Activated CD4-positive, alpha-beta T cell treated with anti-CD3 and anti-CD28 coated beads for 24 hours (primary cell): ENCODE data around the gene KIF17.
"Not testable (repeated sequence)": the region's sequence is repeated elsewhere in the genome, so short reads cannot be mapped to it uniquely, and the experiment has no call there.

ENCODE experiments used
- DNase-seq, 2 donors: peaks; one replicate each; pipeline ENCODE4 v3.0.0-alpha.2; 2020; ENCODE audit warnings: low read depth in 2 of 2

The KIF17 gene

DNA sequence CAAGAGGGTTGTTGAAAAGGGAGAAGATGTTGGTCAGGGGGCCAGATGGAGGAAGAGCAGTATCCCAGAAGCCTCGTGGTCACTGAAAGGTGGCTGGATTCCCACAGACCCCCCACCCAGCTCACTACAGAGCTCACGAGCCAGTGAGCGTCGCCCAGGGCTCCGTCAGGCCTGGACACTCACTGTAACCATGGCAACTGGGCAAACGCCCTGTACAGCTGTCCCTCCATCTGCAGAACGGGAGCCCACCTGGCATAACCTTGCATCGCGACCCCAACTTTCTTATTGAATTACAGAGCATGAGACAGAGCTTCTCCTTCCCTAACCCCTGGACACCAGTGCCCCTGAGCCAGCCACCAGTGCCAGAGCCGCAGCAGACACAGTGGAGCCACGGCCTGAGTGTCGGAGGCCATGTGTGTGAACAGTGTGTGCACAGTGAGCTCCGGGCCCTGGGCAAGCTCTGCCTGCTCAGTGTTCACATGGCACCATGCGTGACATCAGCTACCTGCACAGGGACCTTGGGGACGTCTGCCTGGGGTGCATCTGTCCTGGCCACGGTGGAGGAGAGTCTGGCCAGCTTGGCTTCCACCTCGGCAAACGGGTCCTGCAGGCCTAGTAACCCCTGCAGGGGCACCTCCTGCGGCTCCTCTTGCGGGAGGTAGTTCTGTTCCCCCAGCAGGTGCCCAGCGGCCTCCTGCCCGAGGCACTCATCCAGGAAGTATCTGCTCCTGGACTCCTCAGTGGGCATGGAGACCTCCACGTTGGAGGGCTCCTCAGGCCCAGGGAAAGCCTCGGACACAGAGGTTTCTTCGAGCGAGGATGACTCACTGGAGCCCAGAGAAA, 30.7 kb downstream of the KIF17 start:
- no peak for DNase-seq

DNA sequence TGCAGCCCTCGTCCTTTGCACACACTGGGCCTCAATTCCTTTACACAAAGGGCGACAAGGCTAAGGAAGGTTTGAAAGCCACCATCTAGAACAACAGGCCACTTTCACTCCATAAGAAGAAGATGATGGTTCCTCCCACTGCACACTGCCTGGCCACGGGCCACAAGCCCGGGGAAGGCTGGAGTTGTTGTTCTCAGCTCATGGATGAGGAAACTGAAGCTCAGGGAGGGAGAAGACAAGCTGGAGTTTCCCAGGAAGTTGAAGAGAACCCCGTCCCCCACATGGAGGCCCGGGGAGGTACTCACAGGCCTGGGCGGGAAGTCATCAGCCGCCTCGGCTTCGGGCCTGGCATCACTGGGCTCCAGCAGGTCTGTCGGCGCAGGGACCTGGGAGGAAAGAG, 32.1 kb downstream of the KIF17 start:
- no peak for DNase-seq

DNA sequence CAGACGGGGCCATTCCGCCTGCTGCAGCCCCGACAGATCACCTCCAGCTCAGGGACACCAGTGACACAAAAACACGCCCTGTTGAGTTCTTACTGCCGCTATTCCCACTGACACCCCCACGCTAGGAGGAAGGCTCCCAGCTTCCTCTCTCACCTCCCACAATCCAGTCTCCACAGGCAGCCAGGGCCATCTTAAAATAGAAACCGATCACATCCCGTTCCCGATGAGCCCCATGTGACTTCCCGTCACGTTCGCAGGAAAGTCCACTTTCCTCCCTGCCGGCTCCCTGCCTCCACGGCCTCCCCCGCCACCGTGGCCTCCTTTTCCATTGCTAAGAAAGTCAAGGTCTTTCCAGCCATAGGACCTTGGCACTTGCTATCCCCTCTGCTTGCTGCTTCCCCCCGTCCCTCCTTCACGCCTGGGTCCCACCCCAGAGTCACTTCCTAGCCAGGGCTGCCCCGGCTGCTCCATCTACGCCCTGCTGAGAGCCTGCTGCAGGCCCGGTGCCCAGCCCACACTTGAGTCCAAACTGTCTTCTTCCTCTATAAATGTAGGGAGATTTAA, 32.6 kb downstream of the KIF17 start:
- DNase-seq: no peak

DNA sequence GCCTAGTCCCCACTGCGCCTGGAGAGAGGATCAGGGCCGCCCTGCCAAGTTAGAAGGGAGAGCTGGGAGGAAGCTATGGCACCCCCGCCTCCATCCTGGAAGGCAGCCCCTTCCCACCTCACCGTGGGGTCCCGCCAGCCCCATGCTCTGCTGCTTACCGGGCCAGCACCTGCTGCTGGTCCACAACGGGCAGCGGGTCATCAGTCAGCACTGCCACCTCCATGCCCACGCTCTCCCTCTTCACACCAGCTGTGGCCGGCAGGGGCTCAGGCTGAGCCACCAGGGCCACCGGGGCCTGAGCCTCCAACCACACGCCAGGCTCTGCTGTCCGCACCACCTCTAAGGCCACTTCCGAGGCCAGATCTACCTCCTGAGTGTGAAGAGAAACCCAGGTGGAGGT, 33.2 kb downstream of the KIF17 start:
- no peak for DNase-seq

DNA sequence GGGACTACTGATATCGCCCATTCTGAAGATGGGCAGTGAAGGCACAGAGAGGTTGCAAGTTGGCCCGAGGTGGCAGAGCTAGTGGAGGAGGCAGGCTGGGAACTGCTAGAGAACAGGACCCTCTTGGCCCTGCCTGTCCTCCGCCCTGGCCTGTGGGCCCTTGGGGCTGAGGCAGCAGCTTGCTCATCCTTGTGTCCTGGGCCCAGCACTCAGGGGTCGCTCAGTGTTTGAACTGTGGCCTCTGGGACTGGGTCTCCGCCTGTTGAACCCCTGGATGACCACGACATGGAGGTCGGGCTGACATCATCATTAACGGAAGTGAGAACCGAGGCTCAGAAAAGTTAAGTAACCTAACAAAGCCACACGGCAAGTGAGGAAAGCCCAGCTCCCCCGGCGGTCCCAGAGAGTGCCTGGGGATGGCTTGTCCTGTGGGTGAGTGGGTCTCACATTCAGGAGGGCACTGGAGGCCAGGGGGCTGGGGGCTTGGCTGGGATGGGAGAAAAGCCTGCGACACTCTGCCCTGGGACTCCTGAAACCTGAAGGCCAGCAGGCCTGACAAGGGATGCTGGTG, 33.7 kb downstream of the KIF17 start:
- no peak for DNase-seq

DNA sequence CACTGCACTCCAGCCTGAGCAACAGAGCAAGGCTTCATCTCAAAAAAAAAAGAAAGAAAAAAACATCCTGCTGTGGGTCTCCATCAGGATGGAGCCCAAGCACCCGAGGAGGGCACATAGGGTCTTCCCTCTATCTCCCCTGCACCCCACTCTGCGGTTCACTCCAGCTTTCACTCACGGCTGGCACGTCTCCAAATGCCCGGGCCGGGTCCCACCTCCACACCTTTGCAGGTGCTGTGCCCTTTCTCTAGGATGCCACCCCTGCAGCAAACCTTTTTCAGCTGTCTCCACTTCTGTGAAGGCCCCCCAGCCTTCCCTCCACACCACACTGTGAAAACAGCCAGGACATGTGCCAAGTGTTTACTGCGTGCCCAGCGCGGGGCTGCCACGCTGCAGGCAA, 34.2 kb downstream of the KIF17 start:
- no peak for DNase-seq

DNA sequence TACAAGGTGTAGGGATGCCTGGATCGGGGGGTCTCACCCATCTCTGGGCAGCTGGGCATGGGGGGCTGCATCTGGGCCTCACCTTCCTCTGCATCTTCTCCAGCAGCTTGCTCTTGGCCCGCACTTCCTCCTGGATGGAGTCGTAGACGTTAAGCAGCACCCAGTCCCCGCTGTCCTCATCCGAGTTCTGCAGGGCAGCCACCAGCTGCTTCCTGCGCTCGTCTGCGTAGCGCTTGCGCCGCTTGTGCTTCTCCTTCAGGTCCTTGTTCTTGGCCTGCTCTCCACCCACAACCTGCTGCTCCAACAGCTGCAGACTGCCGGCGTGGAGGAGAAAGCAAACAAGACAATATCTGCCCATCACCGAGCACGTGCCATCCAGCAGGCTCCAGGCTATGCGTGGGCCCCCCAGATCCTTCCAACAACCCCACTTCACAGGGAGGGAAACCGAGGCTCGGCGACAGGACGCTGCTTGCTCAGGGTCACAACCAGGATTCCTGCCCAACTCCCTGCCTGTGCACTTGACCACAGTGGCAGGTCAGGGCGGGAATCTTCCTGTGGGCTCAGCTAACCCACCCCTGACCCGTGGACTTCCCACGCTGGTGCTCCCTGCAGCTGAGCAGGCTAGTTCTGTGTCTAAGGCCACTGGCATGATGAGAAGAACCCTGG, 35.1 kb downstream of the KIF17 start:
- no peak for DNase-seq

DNA sequence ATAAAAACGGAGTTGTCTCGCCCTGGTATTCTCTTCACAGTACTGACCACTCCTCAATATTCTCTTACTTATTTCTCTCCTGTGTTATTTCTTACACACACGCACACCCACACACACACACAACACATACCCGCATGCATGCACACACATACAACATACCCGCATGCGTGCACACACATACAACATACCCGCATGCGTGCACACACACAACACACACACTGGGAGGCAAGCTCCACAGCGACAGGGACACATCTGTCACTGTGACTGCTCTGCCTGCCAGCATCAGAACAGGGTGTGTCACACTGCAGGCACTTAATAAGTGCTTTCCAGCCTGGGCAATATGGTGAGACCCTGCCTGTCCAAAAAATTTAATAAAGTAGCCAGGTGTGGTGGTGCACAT, 35.8 kb downstream of the KIF17 start:
- DNase-seq: no peak

DNA sequence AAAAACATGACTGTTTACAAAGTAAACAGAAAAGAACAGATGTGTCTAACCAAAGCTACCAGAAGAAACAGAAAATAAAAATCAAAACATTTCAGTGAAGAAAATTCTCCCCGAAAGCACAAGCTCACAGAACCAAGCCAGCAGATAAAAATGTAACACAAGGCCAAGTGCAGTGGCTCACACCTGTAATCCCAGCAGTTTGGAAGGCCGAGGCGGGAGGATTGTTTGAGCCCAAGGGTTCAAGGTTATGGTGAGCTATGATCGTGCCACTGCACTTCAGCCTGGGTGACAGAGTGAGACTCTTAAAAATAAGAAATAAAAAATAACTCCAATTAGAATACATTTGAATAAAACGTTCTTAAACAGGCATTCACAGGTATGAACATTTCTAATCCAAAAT, 37.5 kb downstream of the KIF17 start:
- DNase-seq: no peak

DNA sequence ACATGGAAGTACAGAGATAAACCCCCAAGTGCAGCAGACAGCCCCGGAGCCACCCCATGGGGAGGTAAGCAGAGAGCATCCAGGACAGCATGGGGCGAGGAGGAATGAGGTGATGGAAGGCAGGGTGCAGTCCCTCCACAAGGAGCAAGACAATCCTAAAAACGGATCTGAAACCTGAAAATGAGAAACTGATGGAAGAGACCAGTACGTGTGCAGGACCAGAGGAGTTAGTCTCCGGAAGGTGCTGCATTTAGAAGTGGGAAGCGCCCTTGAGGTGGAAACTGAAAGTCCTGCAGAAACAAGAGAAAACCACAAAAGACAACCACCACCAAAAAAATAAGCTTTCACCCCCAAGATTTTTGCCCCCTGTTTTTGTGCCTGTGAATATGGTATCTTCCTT, 39.2 kb downstream of the KIF17 start:
- DNase-seq: no peak

DNA sequence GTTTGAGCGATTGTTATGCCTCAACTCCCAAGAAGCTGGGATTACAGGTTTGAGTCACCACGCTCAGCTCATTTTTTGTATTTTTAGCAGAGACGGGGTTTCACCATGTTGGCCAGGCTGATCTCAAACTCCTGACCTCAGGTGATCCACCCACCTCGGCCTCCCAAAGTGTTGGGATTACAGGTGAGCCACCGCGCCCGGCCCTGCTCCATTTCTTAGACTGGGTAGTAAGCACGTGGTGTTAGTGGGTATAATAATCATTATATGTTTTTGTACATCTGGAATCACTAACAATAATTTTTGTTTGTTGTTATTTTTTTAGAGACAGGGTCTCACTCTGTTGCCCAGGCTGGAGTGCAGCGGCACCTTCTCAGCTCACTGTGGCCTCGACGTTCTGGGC, 44.2 kb downstream of the KIF17 start:
- DNase-seq: not testable (repeated sequence)

DNA sequence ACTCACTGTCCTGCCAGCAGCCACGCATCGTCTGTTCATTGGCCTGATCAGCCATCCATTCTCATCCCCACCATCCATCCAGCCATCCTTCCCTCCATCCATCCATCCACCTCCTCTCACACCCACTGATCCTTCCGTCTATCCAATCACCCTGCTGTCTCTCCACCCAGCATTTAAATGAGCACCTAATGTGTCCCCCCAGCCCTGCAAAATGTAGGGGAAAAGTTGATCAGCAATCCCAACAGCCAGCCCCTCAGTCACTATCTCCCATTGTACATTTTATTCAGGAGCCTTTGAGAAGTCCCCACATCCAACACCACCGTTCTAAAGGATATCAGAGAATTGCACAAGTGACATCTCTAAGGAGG, 45.6 kb downstream of the KIF17 start:
- no peak for DNase-seq

DNA sequence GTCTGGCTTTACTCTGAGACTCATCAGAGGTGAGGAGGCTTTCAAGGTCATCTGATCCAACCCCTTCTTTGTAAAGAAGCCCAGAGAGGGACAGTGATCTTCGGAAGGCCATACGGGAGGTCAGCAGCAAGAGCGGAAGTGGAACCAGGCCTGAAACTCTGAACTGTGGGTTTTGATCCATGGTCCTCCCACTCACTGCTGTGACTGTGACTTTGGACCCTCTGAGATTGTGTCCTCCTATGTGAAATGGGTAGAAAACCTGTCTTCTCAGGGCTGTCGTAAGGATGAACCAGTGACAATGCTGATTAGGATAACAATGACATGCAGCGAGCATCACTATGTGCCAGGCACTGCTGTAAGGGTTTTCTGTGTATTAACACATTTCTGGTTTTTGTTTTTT, 46.9 kb downstream of the KIF17 start:
- DNase-seq: no peak

DNA sequence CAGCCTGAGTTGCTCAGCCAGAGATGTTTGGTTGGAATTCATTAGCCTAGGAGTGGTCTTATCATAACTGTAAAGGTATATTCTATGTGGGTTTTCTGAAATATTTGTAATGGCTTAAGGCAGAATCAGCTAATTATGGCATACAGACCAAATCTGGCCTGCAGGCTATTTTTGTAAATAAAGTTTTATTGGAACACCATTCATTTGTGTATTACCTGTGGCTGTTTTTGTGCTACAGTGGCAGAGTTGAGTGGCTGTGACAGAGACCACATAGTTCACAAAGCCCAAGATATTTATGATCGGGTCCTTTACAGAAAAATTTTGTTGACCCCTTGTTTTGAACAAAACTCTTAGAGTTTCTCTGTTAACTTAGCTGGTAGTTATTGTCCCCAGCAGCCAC, 49.2 kb downstream of the KIF17 start:
- DNase-seq: no peak

DNA sequence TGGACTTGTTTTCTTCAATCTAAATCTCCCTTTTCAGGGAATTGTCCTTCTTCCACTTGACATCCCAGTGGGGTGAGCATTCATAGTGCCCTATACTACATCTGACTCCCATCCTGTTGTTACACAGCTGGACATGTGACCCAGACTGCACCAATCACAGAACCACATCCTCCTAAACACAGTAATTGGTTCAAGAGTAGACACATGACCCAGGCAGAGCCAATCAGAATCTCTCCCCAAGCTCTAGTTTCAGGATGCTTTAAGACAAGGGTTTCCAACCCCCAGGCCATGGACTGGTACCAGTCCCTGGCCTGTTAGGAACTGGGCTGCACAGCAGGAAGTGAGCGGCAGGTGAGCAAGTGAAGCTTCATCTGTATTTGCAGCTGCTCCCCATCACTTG, 51.0 kb downstream of the KIF17 start:
- DNase-seq: no peak

DNA sequence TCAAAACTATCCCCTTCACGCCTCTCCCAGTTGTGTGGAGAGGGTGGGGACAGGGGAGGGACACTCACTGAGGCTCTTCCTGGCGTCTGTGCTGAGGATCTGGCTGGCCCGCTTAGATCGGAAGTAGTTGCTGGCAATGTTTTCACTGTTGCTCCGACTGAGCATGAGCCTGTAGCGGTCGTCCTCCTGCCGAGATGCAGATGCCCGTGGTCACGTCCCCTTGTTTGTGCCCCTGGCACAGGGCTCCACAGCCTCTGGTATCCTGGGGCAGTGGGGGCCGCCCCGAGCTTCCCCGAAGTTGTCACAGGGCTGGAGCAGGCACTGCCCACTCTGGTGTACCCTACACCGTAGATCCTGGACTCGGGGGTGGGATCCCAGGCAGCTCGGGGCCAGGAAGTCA, 51.7 kb downstream of the KIF17 start:
- no peak for DNase-seq

DNA sequence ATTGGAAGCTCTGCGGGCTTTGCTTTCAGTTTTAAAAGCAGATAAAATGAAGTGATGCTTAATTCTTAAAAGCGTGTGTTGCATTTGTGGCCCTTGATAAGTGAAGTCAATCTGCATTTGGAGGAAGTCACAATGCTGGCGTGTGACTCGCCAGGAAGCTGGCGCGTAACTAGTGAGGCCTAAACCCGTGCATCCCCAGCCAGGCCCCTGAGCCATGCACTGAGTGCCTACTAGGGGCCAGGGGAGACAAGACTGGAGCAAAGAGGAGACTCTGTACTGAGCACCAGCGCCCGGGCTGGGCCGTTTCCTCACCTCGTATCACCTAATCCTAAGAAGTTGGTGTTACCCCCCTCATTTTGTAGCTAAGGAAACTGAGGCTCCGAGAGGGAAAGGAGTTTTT, 52.1 kb downstream of the KIF17 start:
- no peak for DNase-seq

DNA sequence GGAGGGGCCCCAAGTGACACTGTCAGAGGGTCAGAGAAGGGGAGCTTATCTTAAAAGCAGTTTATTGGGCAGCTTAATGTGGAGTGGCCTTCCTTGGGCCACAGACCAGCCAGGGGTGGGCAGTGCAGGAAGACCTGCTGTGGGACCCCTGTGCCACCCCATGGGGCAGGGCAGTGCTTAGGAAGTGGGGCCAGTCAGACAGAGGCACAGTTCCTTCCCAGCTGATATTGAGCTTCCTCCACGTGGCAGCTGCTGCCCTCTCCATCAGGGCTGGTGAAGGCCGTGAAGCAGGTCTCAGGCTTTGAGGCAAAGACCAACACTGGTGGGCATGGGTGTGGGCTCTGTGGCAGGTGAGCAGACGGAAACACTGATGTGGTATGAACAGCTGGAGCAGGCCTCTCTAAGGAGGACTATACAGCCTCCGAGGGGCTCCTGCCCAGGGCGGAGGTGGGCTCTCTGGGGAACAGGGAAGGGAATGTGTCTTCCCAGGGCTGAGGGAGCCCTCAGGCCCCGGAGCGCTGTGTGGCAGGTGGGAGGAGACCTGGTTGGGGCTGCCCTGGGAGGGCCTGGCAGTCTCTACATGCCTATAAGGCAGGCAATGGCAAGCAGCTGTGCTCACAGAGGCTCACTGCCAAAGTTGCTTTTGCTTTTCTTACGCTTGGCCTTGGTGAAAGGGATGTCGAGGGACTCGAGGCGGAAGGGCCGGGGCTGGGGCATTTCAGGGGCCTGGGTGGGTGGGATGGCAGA, 53.7 kb downstream of the KIF17 start:
- DNase-seq: no peak

DNA sequence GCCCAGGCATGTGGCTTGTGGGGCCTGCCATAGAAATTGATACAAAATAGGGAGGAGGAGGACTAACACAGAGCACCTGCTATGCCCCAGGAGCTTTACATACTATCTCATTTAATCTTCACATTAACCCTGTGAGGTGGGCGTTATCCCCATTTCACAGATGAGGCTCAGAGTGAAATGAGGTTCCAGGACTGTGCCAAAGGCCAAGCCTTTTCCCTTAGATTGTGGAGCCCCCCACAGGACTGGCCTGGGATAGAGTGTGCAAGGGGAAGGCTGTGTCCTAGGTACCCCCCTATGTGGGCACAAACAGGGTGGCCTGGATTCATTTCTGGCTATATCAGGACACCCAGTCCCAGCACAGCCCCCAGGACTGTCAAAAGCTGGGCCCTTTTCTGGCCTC, 54.4 kb downstream of the KIF17 start:
- no peak for DNase-seq

DNA sequence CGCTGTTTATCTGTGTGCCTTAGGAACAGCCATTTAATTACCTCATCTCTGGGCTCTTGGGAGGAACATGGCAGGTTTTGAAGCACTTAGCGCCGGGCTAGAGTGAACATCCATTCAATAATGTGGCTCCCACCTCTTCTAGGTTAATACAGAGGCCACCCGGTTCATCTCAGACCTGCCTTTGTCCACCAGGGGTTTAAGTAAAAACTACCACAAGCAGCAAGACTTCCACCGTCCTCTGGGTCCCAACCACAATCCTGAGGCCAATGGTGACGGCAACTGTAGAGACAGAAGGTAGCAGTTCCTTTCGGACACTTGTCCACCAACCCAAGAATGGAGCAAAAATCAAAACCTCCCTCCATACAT, 55.7 kb downstream of the KIF17 start:
- no peak for DNase-seq

DNA sequence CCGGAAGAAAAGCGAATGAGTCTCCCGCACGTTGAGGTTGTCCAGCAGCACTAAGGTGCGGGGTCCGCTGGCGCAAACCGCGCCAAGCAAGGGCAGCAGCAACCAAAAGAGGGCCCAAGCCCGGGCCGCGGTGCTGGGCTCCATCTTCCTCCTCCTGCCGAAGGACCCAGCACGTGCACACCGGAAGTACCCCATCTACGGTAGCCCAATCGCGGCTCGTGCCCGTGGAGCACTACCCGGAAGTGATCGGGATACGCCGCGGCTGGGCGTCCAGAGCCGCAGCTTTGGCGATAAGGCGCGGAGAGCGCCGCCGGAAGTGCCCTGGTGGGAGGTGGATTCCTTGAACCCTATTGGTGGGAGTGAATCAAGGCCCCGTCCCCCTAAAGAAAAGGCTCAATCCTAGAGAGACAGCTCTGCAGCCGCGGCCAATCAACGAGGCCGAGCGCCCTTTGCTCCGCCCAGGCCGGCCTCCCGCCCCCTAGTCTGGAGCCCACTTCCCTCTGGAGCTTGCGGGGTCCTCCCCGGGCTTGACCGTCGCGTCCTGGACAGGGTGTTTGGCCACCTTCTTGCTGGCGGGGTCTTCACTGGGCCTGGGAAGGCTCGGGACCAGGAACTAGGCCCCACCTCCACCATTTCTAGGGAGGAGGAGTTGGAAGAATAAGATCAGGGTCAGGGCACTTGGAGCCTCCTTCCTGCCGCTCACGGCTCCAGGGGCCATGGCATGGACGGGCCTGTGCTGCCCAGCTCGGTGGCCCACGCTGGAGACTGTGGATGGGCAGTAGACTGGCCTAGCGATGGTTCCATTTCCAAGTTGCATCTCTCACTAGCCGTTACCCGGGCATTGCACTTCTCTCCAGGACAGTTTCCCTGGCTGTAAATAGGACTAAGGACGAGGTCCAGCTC, 56.3 kb downstream of the KIF17 start, which contains the start of gene DDOST:
DDOST (minus strand) TSS at position 163 of the 903 bp plus-strand sequence; CDS start at position 144, 19 bp downstream.
- peak; percentile 89 to 91 for DNase-seq
